Spinal cord (tissue), 10 donors: ENCODE data around the gene LRRC10B. TPM values are rescaled to one million over a fixed set of nuclear protein-coding genes. Genes with fewer than 3 reads are reported as not detected.

Experiments used
- DNase-seq, 6 donors: peaks; one replicate each; pipeline versions ENCODE4 v3.0.0 to v3.0.0-alpha.2; 2013 to 2015; ENCODE audit warnings: low spot score in 6 of 6, low read depth in 4 of 6
- H3K27ac ChIP-seq: one replicate; pipeline ENCODE4 v1.5.1; 2013; ENCODE audit warnings: low read depth, low read length, control low read depth
- H3K27me3 ChIP-seq: one replicate; pipeline ENCODE4 v1.6.1; 2013; ENCODE audit warnings: low read length; ENCODE audit not compliant: control insufficient read depth, insufficient read depth
- H3K36me3 ChIP-seq: one replicate; pipeline ENCODE4 v1.6.1; 2013; ENCODE audit warnings: low read length; ENCODE audit not compliant: control insufficient read depth, insufficient read depth
- H3K4me1 ChIP-seq: one replicate; pipeline ENCODE4 v1.6.1; 2013; ENCODE audit warnings: low read length; ENCODE audit not compliant: control insufficient read depth, insufficient read depth
- H3K4me3 ChIP-seq: one replicate; pipeline ENCODE4 v1.5.1; 2013; ENCODE audit warnings: low read depth, low read length, control low read depth
- H3K9me3 ChIP-seq: one replicate; pipeline ENCODE4 v1.6.1; 2013; ENCODE audit warnings: low read length; ENCODE audit not compliant: control insufficient read depth, insufficient read depth
- WGBS: methylation state at CpG from one replicate; pipeline ENCODE4 v1.1.5; 2013; ENCODE audit warnings: missing lambda C conversion rate; ENCODE audit not compliant: insufficient coverage; 5-methylcytosine and 5-hydroxymethylcytosine counted together
- polyA plus RNA-seq, 2 donors: library from polyadenylated mRNA; unstranded; fragments of 120-200 nt; gene quantifications; one replicate each; pipeline ENCODE4 v1.2.1, GENCODE V29; 2013; ENCODE audit not compliant: insufficient read length in 2 of 2
- small RNA-seq: library from RNA; depleted of rRNA; stranded (forward); fragments of <200 nt; gene quantifications from one replicate; pipeline ENCODE3, GENCODE V24; 2014; ENCODE audit warnings: low replicate concordance
- total RNA-seq, 2 donors: library from RNA; depleted of rRNA in 1 of 2; stranded (reverse); fragments of 120-200 nt in 1 of 2; fragments of >200 nt in 1 of 2; gene quantifications; one replicate each; pipeline versions ENCODE4 v1.2.3 to v1.2.4, GENCODE V29; 2013 to 2014
- donor health status: healthy.

LRRC10B gene
- total and polyA plus RNA-seq, 4 donors, result 1.4 to 11.8 (median 7.3) TPM

- Histone ChIP-seq H3K9me3 (no peaks in the 10 kb centered on the region), H3K27me3 (peaks cover 23% of the 10 kb centered on the region), H3K4me3 (no peak overlapping the region), H3K4me1 (peaks cover 36% of the 10 kb centered on the region), H3K36me3 (peaks cover 5% of the 10 kb centered on the region), H3K27ac (no peak overlapping the region)
- DNase-seq, result no peak
- WGBS, result 83% methylated on average over 3 of the region's 3 CpGs
Observed at GRCh38 chr11:61556621-61557020, 48.1 kb downstream of the LRRC10B start.

Small RNAs within 50 kb of the gene (small RNA-seq; reads per million reads assigned to genes)
- not detected for gene MIR4488

Other genes with a start within 250 kb of the LRRC10B start
- 1 to 10 TPM; 1.5 to 2.4 TPM for gene VWCE, start 213.4 kb upstream of the LRRC10B start, total RNA-seq
- 10 to 100 TPM in 1 of 2 donors, 1 to 10 TPM in 1; 5.3 to 10.7 TPM for gene VWCE, start 213.4 kb upstream of the LRRC10B start, polyA plus RNA-seq
- gene DDB1, start 175.6 kb upstream of the LRRC10B start, total RNA-seq, result 100 to 1,000 TPM; 162 to 254 TPM
- gene DDB1, start 175.6 kb upstream of the LRRC10B start, polyA plus RNA-seq, result 100 to 1,000 TPM; 174 to 179 TPM
- 10 to 100 TPM; 14.9 to 27.9 TPM for gene TKFC, start 175.5 kb upstream of the LRRC10B start, total RNA-seq
- 10 to 100 TPM; 29.6 to 37.7 TPM for gene TKFC, start 175.5 kb upstream of the LRRC10B start, polyA plus RNA-seq
- gene CYB561A3, start 146.9 kb upstream of the LRRC10B start, total RNA-seq, result 10 to 100 TPM; 12.5 to 16.1 TPM
- gene CYB561A3, start 146.9 kb upstream of the LRRC10B start, polyA plus RNA-seq, result 10 to 100 TPM; 19.3 to 27.3 TPM
- gene TMEM138, start 146.4 kb upstream of the LRRC10B start, total RNA-seq, result 10 to 100 TPM; 19.0 to 30.4 TPM
- 10 to 100 TPM; 32.3 to 41.2 TPM for gene TMEM138, start 146.4 kb upstream of the LRRC10B start, polyA plus RNA-seq
- 10 to 100 TPM; 12.8 to 22.6 TPM for gene TMEM216, start 116.2 kb upstream of the LRRC10B start, total RNA-seq
- gene TMEM216, start 116.2 kb upstream of the LRRC10B start, polyA plus RNA-seq, result 10 to 100 TPM; 20.9 to 26.9 TPM
- 10 to 100 TPM; 30.4 to 46.2 TPM for gene CPSF7, start 78.8 kb upstream of the LRRC10B start, total RNA-seq
- 100 to 1,000 TPM in 1 of 2 donors, 10 to 100 TPM in 1; 95.5 to 104 TPM for gene CPSF7, start 78.8 kb upstream of the LRRC10B start, polyA plus RNA-seq
- 10 to 100 TPM; 34.7 to 64.5 TPM for gene SDHAF2, start 78.6 kb upstream of the LRRC10B start, total RNA-seq
- gene SDHAF2, start 78.6 kb upstream of the LRRC10B start, polyA plus RNA-seq, result 10 to 100 TPM; 40.3 to 52.7 TPM
- 10 to 100 TPM in 1 of 2 donors, 1 to 10 TPM in 1; 9.8 to 31.1 TPM for gene SYT7, start 72.3 kb downstream of the LRRC10B start, total RNA-seq
- 10 to 100 TPM; 51.4 to 57.7 TPM for gene SYT7, start 72.3 kb downstream of the LRRC10B start, polyA plus RNA-seq
- gene DAGLA, start 171.6 kb downstream of the LRRC10B start, total RNA-seq, result 1 to 10 TPM; 3.9 to 8.4 TPM
- 10 to 100 TPM; 21.3 to 21.7 TPM for gene DAGLA, start 171.6 kb downstream of the LRRC10B start, polyA plus RNA-seq
- gene MYRF, start 243.9 kb downstream of the LRRC10B start, total RNA-seq, result 10 to 100 TPM; 13.6 to 17.9 TPM
- 100 to 1,000 TPM; 112 to 135 TPM for gene MYRF, start 243.9 kb downstream of the LRRC10B start, polyA plus RNA-seq